H7 (cell line): ENCODE measurements around the gene NFATC1. TPM values are rescaled to one million over a fixed set of nuclear protein-coding genes. Genes with fewer than 3 reads are reported as not detected.
A peak's percentile ranks its signal among the peaks of the same experiment; 100 is the strongest.

Experiments
- DNase-seq: peaks from one replicate; pipeline ENCODE4 v3.0.0; 2012
- H3K27me3 ChIP-seq: 2 replicates; pipeline ENCODE4 v1.6.0; 2011; ENCODE audit warnings: mild to moderate bottlenecking, low read length; ENCODE audit not compliant: control insufficient read depth, insufficient read depth
- H3K36me3 ChIP-seq: replicated peaks from 2 replicates; pipeline ENCODE4 v1.5.1; 2011; ENCODE audit warnings: low read length; ENCODE audit not compliant: control insufficient read depth, insufficient read depth
- H3K4me3 ChIP-seq: 2 replicates; pipeline ENCODE4 v1.5.1; 2011; ENCODE audit warnings: low read depth, mild to moderate bottlenecking, control low read depth, low read length, moderate library complexity; ENCODE audit not compliant: insufficient read depth
- total RNA-seq: library from RNA; depleted of rRNA; stranded (reverse); fragments of >200 nt; shearing (Covaris generic); gene quantifications from 2 replicates; pipeline ENCODE4 v1.2.3, GENCODE V29; 2014

NFATC1 gene
- total RNA-seq, 1 experiment from 2014 or later: 14.5 TPM

GRCh38 chr18:79452991-79453645 lies 57.4 kb downstream of the NFATC1 start:
- H3K36me3 ChIP-seq: no peaks in the 10 kb centered on the region
- H3K27me3 ChIP-seq: no peaks in the 10 kb centered on the region
- no peak overlapping the region for H3K4me3 ChIP-seq

GRCh38 chr18:79453816-79454735 lies 58.3 kb downstream of the NFATC1 start:
- no peaks in the 10 kb centered on the region for H3K36me3 ChIP-seq
- no peak for DNase-seq
- no peak overlapping the region for H3K4me3 ChIP-seq
- H3K27me3 ChIP-seq: no peaks in the 10 kb centered on the region

More at GRCh38 chr18:79452991-79453645, 57.4 kb downstream of the NFATC1 start:
- DNase-seq: no peak

GRCh38 chr18:79455261-79455660 lies 59.5 kb downstream of the NFATC1 start:
- DNase-seq: no peak
- Histone ChIP-seq H3K27me3 (no peaks in the 10 kb centered on the region), H3K4me3 (no peak overlapping the region), H3K36me3 (no peaks in the 10 kb centered on the region)

GRCh38 chr18:79456105-79456980 lies 60.6 kb downstream of the NFATC1 start:
- H3K4me3 ChIP-seq: no peak overlapping the region
- no peaks in the 10 kb centered on the region for H3K27me3 ChIP-seq
- no peaks in the 10 kb centered on the region for H3K36me3 ChIP-seq
- DNase-seq: no peak

GRCh38 chr18:79457239-79457638 lies 61.5 kb downstream of the NFATC1 start:
- Histone ChIP-seq H3K27me3 (no peaks in the 10 kb centered on the region), H3K36me3 (no peaks in the 10 kb centered on the region), H3K4me3 (no peak overlapping the region)
- no peak for DNase-seq

- DNase-seq: no peak
- no peaks in the 10 kb centered on the region for H3K27me3 ChIP-seq
- H3K4me3 ChIP-seq: no peak overlapping the region
- H3K36me3 ChIP-seq: no peaks in the 10 kb centered on the region
Observed at GRCh38 chr18:79457652-79458051, 61.9 kb downstream of the NFATC1 start.

- H3K36me3 ChIP-seq: no peaks in the 10 kb centered on the region
- H3K27me3 ChIP-seq: no peaks in the 10 kb centered on the region
- no peak overlapping the region for H3K4me3 ChIP-seq
- peak; percentile 72 for DNase-seq
Observed at GRCh38 chr18:79458131-79458838, 62.6 kb downstream of the NFATC1 start.

- DNase-seq: peak; percentile 72
- H3K36me3 ChIP-seq: no peaks in the 10 kb centered on the region
- H3K4me3 ChIP-seq: no peak overlapping the region
- H3K27me3 ChIP-seq: no peaks in the 10 kb centered on the region
Observed at GRCh38 chr18:79458917-79459803, 63.4 kb downstream of the NFATC1 start.

GRCh38 chr18:79459946-79460480 lies 64.3 kb downstream of the NFATC1 start:
- no peak for DNase-seq
- no peaks in the 10 kb centered on the region for H3K36me3 ChIP-seq
- no peaks in the 10 kb centered on the region for H3K27me3 ChIP-seq
- H3K4me3 ChIP-seq: no peak overlapping the region

GRCh38 chr18:79460481-79461300 lies 65.0 kb downstream of the NFATC1 start:
- Histone ChIP-seq H3K36me3 (no peaks in the 10 kb centered on the region), H3K4me3 (no peak overlapping the region), H3K27me3 (no peaks in the 10 kb centered on the region)
- DNase-seq: peak; percentile 77

GRCh38 chr18:79461627-79462026 lies 65.9 kb downstream of the NFATC1 start:
- no peaks in the 10 kb centered on the region for H3K27me3 ChIP-seq
- no peak overlapping the region for H3K4me3 ChIP-seq
- H3K36me3 ChIP-seq: no peaks in the 10 kb centered on the region
- DNase-seq: no peak

GRCh38 chr18:79463424-79463960 lies 67.8 kb downstream of the NFATC1 start:
- no peaks in the 10 kb centered on the region for H3K36me3 ChIP-seq
- DNase-seq: no peak
- no peaks in the 10 kb centered on the region for H3K27me3 ChIP-seq
- no peak overlapping the region for H3K4me3 ChIP-seq
